ENCODE data around the gene LRFN2.

Gene LRFN2

DNA sequence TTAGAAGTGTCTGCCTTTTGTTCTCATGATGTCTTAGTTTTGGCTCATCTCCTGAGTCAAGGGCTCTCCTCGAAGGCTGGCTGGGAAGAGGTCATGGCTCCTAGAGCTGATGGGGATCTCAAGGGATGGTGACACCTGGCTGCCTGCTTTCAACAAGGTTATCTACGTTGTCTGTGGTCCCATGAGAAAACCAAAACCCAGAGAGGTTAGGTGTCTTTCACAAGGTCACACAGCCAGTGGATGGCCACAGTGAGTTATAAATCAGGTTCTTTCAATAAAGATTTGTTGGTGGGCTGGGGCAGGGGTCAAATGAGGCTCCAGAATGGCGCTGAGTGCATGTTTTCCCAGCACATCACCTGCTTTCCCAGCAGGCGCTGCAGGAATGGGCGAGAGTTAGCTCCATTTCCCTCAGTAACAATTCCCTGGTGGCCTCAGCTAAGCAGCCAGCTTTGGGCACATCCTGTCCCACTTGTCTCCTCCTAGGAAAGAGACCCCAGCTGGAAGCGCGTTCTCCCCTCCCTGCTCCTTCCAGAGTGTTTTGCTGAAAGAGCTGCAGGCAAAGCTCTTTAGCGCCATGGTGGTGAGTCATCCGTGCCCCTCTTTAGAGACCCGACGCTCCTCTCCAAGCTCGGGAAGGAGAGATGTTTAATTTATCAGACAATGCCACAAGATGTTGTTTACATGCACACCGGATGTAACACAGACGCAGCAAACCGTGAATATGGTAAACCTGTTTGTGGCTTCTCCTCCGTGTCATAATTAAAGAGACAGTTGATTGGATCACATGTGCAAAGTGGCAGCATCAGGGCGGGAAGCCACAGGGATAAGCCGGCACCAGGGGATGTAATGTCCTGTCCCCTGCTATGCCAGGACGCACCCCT is 109.7 kb downstream of the LRFN2 start:
- no peak for DNase-seq (ENCODE audit: low read depth, low spot score)

DNA sequence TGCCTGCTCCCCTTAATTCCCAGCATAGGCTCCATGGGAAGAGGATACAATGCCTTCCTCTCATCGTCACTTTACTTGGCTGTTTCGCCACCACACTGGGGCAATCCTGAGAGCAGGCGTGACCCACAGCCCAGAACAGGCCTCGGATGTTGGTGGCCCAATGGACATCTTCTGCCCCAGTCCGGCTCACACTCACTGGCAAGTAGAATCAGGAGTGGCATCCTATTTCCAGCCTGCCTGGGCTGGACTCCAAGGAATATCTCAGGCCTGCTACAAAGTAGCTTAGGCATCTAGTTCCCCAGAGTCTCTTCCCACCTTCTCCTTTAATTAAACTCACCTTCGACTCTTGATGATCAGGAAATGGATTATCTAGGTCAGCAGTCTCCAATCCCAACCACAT is 110.5 kb downstream of the LRFN2 start:
- DNase-seq (ENCODE audit: low read depth, low spot score) = no peak

DNA sequence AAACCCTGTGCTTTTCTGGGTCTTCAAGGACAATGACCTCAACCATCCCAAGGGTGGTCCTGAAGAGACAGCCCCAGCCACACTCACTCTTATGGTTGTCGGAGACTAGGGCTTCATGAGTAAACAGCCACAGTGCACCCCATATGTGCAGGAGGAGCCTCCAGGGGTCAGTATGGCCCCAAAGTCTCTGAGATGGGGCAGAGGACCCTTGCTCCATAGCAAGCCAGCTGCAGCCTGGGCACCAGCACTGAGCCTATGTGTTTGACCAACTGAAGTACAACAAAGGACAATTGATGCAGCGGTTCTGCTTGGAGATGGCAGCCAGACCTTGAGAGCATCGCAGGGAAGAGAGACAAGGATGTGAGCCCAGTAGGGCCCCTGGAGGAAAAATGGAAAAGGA is 112.2 kb downstream of the LRFN2 start:
- no peak for DNase-seq (ENCODE audit: low read depth, low spot score)

DNA sequence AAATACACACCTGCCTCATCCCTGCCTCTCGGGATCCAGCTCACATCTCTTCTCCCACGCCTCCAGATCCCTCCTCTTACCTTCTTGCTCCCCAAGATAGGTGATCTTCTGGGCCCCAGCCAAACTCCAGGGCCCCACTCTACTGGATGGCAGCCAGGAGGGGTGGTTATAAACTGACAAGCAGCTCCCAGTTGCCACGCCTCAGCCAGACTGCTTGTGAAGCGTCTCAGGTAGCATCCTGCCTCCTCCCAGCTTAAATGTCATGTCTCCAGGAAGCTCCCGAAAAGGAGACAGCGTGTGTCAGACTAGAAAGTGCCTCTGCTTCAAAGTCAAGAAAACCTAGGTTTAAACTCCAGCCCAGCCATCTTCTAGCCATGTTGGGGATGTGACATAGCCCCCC is 114.1 kb downstream of the LRFN2 start:
- no peak for DNase-seq (ENCODE audit: low read depth, low spot score)

DNA sequence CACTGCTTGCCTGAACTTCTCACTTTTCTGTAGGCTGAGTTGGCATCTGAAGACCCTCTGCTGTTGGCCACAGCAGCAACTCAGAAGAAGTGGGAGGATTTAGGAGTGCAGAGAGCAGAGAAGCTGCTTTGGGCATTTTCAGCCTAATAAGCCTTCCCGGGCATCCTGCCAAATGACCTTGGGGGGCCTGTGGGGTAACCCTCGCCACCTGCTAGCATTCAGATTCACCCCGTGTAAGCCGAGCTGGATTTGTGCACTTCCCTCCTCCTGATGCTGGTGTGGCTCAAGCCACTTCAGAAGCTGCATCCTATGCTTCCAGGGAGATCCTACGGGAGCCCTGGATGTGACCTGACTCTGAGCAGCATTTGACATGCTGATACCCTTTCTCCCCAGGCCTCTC is 114.8 kb downstream of the LRFN2 start:
- no peak for DNase-seq (ENCODE audit: low read depth, low spot score)

DNA sequence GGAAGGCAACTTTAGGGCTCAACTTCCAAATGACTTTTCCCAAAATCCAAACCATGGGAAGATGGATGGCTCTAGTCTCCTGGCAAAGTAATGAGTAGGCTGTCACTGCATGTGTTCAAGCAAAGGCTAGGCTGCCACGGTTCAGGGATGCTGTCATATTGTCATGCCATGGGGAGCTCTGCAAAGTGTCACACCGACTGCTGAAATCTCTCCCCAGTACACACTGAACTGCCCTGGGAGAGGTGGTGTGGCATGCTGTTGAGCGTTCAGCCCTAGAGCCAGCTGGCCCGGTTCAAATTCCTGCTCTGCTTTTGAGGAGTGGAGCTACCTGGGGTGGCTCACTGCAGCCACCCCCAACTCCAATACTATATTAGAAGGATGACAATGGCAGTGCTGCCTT is 115.9 kb downstream of the LRFN2 start:
- DNase-seq (ENCODE audit: low read depth, low spot score) = no peak

DNA sequence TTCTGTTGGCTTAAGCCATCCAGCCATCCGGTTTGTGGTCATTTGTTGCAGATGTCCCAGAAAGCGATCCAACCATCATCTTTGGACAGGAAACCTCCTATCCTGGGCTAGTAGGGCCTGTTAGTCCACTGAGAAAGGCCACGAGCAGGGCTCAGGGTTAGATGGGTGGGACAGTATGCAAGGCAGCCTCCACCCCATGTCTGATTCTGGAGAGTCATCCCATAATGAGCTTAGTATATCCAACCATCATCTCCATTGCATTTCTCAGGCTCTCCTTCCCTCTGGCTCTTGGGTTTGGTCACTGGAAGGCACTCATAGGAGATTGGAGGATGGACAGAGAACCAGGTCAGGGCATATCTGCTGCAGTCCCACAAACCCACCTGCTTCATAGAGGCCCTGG is 117.8 kb downstream of the LRFN2 start:
- no peak for DNase-seq (ENCODE audit: low read depth, low spot score)

DNA sequence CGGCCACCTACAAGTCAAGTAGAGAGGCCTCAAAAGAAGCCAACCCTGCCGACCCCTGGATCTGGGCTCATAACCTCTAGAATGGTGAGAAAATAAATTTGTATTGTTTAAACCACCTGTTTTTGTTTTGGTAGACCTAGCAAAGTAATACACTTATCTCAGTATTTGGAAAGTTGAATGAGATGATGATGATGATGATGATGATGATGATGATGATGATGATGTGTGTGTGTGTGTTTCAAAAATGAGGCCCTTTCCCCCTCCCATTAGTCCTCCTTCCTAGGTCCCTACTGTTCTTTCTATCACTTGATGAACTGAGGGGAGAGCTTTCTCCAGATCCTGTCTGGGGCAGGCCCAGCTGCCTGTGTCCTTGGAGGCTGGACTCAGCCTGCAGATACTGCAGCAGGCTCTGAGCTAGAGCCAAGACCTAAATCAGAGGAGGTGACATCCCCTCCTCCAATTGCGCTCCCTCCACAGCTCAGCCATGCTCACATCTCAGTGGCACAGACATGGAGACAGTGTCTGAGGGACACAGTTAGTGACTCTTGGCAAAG is 120.1 kb downstream of the LRFN2 start:
- DNase-seq (ENCODE audit: low read depth, low spot score) = no peak

DNA sequence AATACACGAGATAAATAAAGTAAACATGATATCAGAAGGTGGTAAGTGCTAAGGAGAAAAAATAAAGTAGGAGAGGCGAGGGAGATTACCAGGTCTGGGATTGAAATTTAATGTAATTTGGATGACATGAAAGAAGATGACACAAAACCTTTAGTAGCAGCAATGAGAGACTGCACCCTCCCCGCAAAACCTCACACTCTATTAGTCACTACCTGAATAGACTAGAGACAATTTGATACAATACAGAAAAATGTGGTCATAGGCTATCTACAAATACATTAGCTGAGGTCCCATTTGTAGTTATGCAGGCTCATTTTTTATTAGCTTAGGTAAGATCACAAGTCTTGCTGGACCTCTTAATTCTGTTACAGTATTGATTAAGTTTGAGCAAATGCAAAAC is 125.5 kb downstream of the LRFN2 start:
- no peak for DNase-seq (ENCODE audit: low read depth, low spot score)

DNA sequence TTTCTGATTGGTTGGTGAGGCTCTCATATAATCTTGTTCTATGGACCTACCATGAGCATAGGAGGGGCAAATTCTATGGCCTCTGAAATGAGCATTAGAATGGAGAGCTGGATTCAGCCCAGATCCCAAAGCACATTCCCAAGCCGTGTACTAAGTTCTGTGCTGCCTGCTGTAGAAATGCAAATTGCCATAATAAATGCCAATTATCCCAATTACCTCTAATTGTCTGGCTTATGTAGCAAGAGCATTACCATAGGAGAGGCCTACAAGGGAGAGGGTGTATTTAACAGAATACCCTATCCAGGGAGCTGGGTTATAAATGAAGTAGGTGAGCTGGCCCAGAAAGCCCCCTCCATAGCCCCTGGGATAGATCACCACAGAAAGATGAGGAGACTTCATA is 126.8 kb downstream of the LRFN2 start:
- no peak for DNase-seq (ENCODE audit: low read depth, low spot score)

DNA sequence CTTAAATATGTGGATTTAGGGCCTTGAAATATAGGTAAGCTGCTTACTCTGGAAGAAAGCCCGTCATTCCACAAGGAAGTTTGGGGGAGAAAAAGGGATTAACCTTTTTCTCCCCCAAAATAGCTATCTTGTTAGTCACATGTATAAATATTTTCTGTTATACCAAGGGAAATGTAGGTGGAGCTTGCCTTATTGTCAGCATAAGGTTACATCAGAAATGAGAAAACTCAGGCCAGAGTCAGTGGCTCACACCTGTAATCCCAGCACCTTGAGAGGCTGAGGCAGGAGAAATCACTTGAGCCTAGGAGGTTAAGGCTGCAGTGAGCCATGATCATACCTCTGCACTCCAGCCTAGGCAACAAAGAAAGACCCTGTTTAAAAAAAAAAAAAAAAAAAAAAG is 129.9 kb downstream of the LRFN2 start:
- DNase-seq (ENCODE audit: low read depth, low spot score) = no peak

DNA sequence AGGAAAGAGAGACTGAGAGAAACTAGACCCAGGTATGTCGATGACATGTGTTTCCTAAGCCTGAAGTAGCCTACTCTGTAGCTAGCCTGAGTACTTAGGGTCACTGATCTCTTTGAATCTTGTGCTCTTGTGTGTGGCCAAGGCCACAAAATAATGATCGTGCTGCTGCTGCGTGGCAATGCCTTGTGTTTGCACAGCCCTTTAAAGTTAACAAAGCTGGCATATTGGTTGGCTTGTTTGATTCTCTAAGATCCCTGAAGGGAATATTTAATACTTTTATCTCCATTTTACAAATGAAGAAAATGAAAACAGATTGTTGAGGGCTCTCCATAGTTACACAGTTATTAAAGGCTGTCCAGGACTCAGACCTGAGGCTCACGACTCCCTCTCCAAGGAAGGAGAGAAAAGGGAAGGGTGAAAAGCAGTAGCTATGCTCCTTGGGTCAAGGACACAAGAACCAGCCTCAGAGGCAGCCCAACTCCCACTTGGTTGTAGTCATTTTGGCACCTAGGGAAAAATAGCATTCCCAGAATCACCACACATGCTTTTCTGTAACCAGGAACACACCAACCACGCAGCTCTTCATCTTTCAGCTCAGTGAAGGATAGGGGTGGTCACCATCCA is 130.7 kb downstream of the LRFN2 start:
- DNase-seq (ENCODE audit: low read depth, low spot score) = no peak

DNA sequence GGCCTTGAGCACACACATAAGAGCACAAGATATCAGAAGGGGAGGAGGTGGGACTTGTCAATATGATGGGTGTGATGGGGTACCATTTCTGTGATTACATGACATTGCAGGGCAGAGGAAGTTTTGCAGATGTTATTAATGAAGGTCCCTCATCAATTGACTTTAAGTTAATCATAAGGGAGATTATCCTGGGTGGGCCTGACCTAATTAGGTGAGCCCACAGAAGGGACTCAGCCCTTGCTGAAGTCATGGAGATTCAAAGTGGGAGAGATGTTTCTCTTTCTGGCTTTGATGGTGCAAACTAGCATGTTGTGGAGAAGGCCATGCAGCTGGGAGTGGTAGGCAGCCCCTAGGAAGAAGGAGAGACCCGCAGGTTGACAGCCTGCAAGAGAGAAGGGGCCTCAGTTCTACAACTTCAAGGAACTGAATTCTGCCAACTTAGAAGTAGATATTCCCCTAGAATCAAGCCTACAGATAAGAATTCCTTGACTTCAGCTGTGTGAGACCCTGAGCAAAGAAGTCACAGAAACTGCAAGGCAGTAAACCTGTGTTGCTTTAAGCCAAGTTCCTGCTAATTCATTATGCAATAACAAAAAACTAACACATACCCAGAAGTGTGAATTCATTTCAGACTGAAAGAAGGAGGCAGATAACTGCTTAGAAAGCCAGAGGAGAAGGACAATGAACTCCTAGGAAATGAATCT is 131.3 kb downstream of the LRFN2 start:
- no peak for DNase-seq (ENCODE audit: low read depth, low spot score)

DNA sequence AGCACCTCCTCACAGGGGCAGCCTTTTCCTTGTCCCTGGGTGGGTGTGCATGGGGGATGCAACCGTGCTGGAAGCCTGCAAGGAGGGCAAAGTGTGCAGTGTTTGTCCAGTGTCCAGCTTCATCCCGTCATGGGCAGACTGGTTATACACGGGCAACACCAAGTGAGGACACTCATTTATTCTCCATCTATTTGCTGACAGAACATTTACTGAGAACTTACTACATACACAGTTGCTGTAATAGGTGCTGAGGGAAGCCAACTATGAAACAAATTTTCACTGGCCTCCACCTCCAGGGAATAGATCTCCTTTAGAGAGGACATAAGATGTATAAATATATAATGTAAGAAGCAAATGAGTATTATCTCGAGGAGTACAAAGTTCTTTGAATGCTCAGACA is 136.7 kb downstream of the LRFN2 start:
- DNase-seq (ENCODE audit: low read depth, low spot score) = no peak

DNA sequence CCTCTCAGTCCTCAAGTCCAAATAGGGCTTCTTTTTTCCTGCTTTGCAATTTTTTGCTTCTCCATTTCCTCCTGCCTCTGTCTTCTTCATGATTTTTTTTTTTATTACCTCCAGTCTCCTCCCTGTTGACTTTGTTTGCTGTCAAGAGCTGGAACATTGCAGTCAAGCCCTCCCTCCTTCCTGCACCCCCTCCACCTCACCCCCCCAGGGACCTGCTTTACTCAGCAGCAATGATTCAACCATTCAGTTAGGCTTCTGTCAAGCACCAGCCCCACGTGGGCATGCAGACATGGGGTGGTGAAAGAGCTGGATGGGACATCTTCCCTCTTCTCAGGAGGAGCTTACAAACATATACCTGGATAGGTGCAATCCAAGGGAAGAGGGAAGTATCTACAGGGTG is 142.4 kb downstream of the LRFN2 start:
- no peak for DNase-seq (ENCODE audit: low read depth, low spot score)

DNA sequence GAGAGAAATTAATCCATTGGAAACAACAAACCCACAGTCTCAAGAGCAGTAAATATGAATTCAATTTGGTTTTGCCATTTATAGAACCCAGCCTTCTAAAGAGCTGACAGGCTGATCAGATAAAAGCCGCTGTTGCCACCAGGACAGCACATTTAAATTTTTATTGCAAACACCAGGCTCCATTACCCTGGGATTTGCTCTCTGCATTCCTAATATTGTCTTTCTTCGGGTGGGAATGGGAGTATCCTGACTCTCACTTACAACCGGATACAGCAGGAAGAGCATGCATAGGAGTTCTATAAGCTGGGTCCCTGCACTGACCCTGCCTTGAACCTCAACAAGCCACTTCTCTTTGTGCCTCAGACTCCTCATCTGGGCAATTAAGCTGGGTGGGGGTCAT is 142.9 kb downstream of the LRFN2 start:
- no peak for DNase-seq (ENCODE audit: low read depth, low spot score)

DNA sequence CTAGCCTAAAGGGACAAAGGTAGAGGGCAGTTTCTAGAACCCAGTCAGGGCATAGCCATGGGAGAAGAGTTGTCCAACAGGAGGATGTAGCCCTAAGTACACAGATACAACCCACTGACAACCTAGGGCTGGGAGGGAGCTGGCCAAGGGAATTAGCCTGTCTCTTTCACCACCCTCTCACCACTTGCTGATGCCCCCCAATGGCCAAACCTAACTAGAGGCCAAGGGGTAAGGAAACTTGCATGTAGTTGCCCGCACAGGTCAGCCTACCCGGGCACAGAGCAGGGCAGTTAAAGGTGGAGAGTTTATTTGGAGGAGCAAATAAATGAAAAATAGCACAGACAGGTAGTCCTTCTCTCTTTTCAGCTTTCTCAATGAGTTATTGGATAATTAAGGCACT is 143.3 kb downstream of the LRFN2 start:
- DNase-seq (ENCODE audit: low read depth, low spot score) = no peak

DNA sequence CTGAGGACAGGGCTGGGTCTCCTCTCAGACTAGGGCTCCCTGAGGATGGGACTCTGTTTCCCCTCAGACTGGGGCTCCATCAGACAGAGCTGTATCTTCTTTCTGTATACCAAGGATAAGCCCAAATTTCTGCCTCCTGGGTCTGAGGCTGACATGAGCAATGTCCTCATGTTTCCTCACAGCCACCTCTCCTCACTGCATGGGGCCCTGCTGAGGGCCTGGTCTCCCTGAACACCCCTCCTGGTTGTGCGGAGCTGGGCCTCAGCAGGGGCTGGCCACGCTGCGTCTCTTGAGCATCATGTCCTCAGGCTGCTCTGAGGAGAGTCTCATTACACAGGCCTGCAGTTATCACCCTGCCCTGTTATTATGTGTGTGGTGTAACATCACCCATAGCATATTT is 144.6 kb downstream of the LRFN2 start:
- DNase-seq (ENCODE audit: low read depth, low spot score) = no peak

DNA sequence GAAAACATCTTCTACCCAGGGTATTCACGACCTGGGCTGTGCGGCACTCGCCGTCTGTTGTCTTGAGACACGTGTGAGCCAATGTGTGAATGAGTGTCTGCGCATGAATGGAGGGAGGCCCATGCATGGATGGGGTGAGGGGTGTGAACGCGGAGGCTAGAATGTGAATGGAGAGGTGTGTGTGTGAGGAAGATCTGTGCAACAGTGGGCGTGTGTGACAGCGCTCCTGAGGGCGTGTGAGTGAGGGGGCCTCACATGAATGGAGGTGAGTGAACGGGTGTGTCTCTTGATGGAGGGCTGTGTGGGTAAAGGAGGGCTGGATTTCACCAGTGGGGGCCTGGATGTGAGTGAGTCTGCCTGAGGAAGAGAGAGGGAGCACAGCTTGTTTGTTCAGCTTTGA is 146.0 kb downstream of the LRFN2 start:
- no peak for DNase-seq (ENCODE audit: low read depth, low spot score)

DNA sequence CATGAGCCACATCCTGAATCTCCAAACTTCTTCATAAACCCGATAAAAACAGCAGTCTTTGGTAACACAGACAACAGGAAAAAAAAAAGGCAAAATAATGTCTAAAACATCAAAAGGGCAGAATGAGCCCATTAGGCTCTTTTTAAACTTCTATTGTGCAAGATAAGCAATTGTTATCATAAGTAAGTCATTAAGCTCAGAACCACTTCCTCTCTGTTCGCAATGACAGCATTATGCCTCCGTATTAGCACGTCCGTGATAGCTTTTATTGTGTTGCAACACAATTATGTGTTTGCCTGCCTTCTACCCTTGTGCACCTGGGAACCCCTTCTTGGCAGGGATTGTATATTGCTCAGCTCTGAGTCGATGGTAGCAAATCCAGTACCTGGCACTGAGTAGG is 147.1 kb downstream of the LRFN2 start:
- DNase-seq (ENCODE audit: low read depth, low spot score) = no peak

DNA sequence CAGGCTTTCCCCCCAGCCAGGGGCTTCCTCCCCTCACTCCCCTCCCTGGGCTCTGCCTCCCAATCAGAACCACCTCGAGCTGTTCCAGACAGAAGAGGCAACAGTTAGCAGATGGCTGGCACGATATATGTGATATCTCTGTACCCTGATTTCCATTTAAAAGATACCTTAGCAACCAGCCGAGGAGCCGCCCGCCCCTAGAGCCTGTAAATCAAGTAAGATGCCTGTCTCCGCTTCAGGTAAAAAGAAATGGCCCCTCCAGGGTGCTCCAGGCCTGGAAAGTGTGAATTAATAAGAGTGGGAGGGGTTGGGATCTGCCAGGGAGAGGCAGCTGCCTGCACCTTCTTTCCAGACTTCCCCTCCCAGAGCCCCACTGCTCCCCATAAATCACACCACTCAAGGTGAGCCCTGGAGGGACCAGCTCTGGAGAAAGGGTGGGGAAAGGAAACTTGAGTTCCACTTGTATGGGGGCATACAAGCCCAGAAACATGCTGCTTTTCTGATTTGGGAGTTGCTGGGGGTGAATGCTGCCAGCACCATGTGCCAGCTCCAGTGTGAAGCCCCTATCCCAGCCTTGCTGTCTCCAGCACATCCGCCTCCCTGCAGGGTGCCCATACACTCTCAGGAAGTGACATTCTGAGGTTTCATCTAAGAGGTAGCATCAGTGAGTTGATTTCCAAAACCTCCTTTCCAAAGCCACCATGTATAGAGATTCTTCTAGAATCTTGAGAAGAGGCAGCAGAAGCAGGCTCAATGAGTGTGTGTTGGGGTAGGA is 148.0 kb downstream of the LRFN2 start:
- DNase-seq (ENCODE audit: low read depth, low spot score) = no peak

Measured in smooth muscle cell of the brain vasculature (primary cell).